Activated T-helper 17 cell treated with anti-CD3 and anti-CD28 coated beads, Interleukin-2, amount 50 U/mL, for 72 hours (primary cell): ENCODE results near the gene EPB41L2. TPM values are rescaled to one million over a fixed set of nuclear protein-coding genes. Genes with fewer than 3 reads are reported as not detected.

Source experiments
- ATAC-seq: fragments of 150-1000 bp; cut with Tn5 transposase; replicated peaks from 2 replicates; pipeline ENCODE4 v1.10.0; 2021; ENCODE audit warnings: mild to moderate bottlenecking, moderate library complexity
- H3K27ac Mint-ChIP-seq: one replicate; pipeline ENCODE4 v1.8.0; 2022; ENCODE audit warnings: mixed read lengths
- H3K27me3 Mint-ChIP-seq: one replicate; pipeline ENCODE4 v1.8.0; 2022; ENCODE audit warnings: mixed read lengths
- H3K36me3 Mint-ChIP-seq: one replicate; pipeline ENCODE4 v1.8.0; 2022; ENCODE audit warnings: low read depth, mild to moderate bottlenecking, mixed read lengths
- H3K4me1 Mint-ChIP-seq: one replicate; pipeline ENCODE4 v1.8.0; 2022; ENCODE audit warnings: mixed read lengths
- H3K4me3 Mint-ChIP-seq: one replicate; pipeline ENCODE4 v1.8.0; 2022; ENCODE audit warnings: mild to moderate bottlenecking, mixed read lengths
- H3K9me3 Mint-ChIP-seq: one replicate; pipeline ENCODE4 v1.8.0; 2022; ENCODE audit warnings: mixed read lengths
- total RNA-seq, 2 donors: library from RNA; stranded (reverse); gene quantifications; one replicate each; pipeline ENCODE4 v1.2.3, GENCODE V29; 2022

Gene EPB41L2
- total RNA-seq, 2 donors from 2014 or later, result 31.0 to 49.3 TPM

DNA sequence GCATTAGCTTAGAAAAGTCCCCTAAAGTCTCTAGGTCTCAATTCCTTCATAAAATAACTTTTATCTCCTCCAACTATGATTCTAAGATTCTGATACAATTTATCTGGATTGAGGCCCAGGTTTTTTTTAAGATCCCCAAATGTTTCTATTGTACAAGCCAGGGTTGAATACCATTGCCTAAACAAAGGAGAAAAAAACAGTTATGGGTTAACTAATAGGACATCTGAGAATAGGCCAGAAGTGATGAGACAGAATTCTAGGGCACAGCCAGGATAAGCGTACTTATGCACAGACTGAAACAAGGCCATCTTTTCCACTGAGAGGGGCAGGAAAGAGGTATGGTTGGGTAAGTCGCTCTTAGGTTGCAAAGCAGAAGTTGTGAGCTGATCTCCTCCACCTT lies 26.4 kb downstream of the EPB41L2 start:
- no peak for ATAC-seq
- H3K27me3 Mint-ChIP-seq, result no peaks in the 10 kb centered on the region
- no peaks in the 10 kb centered on the region for H3K9me3 Mint-ChIP-seq
- peaks cover 4% of the 10 kb centered on the region for H3K4me1 Mint-ChIP-seq
- H3K4me3 Mint-ChIP-seq, result no peak overlapping the region
- H3K27ac Mint-ChIP-seq, result no peak overlapping the region
- H3K36me3 Mint-ChIP-seq, result no peaks in the 10 kb centered on the region

DNA sequence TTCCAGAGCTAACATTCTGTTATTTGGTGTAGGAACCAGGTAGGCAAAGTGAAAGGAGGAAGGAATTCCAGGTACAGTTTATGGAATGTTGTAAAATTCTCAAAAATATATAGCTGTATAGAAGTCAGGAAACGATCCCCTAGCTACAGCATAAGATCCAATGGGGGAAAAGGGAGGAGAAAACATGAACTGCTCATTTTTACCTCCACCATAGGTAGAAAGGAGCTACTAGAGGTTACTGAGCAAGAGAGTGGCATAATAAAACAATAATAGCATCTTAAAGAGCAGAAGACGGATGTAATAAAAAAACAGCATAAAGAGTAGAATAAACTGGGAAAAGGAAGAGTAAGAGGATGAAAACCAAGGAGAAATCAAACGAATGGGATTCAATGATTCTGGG lies 26.9 kb downstream of the EPB41L2 start:
- H3K4me3 Mint-ChIP-seq, result no peak overlapping the region
- no peak overlapping the region for H3K27ac Mint-ChIP-seq
- no peaks in the 10 kb centered on the region for H3K27me3 Mint-ChIP-seq
- no peak for ATAC-seq
- H3K4me1 Mint-ChIP-seq, result peaks cover 4% of the 10 kb centered on the region
- no peaks in the 10 kb centered on the region for H3K9me3 Mint-ChIP-seq
- no peaks in the 10 kb centered on the region for H3K36me3 Mint-ChIP-seq

DNA sequence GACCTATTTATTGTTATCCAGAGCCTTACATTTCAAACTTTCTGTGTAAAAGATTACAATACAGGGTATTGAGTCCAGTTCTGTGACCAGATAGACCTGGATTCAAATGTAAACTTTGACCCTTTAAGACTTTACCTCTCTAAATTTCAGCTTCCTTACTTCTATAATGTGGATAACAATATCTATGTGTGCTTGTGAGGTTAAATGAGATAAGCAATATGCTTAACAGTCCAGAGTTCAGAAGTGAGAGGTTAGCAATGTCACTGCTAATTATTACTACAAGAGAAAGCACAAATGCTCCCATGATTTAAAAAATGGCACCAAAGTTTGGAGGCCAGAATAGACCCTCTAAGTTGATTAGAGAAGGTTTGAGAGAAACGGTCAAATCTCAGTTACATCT lies 27.5 kb downstream of the EPB41L2 start:
- no peaks in the 10 kb centered on the region for H3K27me3 Mint-ChIP-seq
- no peaks in the 10 kb centered on the region for H3K36me3 Mint-ChIP-seq
- ATAC-seq, result no peak
- H3K9me3 Mint-ChIP-seq, result no peaks in the 10 kb centered on the region
- H3K4me3 Mint-ChIP-seq, result no peak overlapping the region
- no peak overlapping the region for H3K27ac Mint-ChIP-seq
- peaks cover 4% of the 10 kb centered on the region for H3K4me1 Mint-ChIP-seq

DNA sequence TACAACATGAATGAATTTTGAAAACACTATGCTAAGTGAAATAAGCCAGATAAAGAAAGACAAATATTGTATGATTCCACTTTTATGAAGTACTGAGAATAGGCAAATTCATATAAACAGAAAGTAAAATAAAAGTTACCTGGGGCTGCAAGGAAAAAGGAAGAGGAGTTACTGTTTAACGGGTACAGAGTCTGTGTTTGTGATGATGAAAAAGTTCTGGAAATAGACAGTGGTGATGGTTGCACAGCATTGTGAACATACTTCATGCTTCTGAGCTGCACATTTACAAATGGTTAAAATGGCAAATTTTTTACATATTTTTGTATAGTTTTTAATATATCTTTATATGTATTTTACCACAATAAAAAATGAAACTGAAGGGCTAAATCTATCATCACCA lies 29.4 kb downstream of the EPB41L2 start:
- Mint-ChIP-seq H3K4me1 (peaks cover 4% of the 10 kb centered on the region), H3K27me3 (no peaks in the 10 kb centered on the region), H3K9me3 (no peaks in the 10 kb centered on the region), H3K27ac (no peak overlapping the region), H3K36me3 (no peaks in the 10 kb centered on the region), H3K4me3 (no peak overlapping the region)
- no peak for ATAC-seq

DNA sequence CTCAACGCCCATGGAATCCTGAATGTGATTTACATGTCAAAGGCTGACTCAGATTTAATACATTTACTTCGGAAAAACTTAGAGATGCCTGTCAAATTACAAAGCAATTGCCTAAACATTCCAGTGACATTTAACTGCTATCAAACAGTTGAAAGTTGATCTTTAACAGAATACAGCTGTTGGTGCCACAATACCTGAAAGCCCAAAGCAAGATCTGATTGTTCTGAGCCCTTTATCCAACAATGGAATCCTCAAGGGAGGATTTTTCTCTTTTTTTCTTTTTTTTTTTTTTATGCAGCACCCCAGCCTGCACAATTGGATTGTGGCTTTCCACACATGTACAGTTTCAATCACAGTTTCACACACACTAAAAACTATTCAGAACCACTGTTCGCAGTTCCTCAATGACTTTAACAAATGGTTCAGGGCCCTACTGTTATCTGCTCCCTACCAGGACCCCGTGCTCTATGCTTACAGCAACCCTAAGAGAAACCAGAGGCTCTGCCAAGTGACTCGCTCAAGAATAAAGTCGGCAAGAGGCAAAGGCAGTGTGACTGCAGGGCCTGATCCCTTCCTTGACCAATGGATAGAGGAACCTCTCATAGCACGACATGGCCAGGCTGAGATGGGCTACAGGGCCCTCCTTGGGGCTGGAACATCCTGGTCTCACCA lies 33.3 kb downstream of the EPB41L2 start:
- no peak overlapping the region for H3K4me3 Mint-ChIP-seq
- peak; percentile 32 for ATAC-seq
- peaks cover 4% of the 10 kb centered on the region for H3K4me1 Mint-ChIP-seq
- no peaks in the 10 kb centered on the region for H3K27me3 Mint-ChIP-seq
- H3K9me3 Mint-ChIP-seq, result no peaks in the 10 kb centered on the region
- no peak overlapping the region for H3K27ac Mint-ChIP-seq
- H3K36me3 Mint-ChIP-seq, result no peaks in the 10 kb centered on the region

DNA sequence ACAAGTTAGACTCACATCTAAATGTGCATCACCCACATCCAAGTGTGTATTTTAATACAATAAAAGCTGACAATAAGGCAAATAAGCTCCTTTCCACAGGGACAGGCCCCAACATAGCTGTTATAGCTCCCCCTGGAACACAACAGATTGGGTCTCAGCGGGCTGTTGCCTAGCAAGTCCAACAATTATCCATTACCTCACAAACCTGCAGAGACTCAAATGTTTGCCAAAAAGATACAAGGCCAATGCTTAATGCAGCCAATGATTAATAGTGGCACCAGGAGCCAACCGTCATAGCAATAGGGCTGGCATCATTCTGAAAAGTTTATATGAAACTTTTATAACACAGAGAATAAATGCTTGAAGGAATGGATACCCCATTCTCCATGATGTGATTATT lies 35.7 kb downstream of the EPB41L2 start:
- no peak for ATAC-seq
- Mint-ChIP-seq H3K4me3 (no peak overlapping the region), H3K9me3 (no peaks in the 10 kb centered on the region), H3K4me1 (peaks cover 5% of the 10 kb centered on the region), H3K27me3 (no peaks in the 10 kb centered on the region), H3K27ac (no peak overlapping the region), H3K36me3 (no peaks in the 10 kb centered on the region)

DNA sequence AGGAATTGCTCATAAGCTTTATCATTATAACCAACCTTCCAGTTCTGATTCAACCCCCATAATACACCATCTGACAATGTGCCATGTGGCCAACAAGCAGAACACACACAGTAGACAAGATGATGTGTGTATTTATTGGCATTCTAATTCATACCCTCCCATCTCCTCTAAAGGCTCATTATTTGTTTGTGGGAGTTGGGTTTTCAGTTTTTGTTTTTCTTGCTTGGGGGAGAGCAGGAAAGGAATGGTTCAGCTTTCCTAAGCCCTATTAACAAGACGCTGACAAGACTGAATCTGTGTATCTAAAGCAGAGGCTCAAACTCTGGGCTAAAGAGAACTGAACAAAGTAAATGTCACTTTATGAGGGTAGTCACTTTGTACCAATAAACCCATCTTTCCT lies 36.8 kb downstream of the EPB41L2 start:
- Mint-ChIP-seq H3K9me3 (no peaks in the 10 kb centered on the region), H3K4me3 (no peak overlapping the region), H3K27ac (no peak overlapping the region), H3K36me3 (no peaks in the 10 kb centered on the region), H3K4me1 (peaks cover 5% of the 10 kb centered on the region), H3K27me3 (no peaks in the 10 kb centered on the region)
- no peak for ATAC-seq

- H3K9me3 Mint-ChIP-seq, result no peaks in the 10 kb centered on the region
- H3K4me3 Mint-ChIP-seq, result no peak overlapping the region
- H3K27ac Mint-ChIP-seq, result no peak overlapping the region
- no peaks in the 10 kb centered on the region for H3K27me3 Mint-ChIP-seq
- peaks cover 5% of the 10 kb centered on the region for H3K4me1 Mint-ChIP-seq
- H3K36me3 Mint-ChIP-seq, result no peaks in the 10 kb centered on the region
- ATAC-seq, result no peak
These were observed 38.5 kb downstream of the EPB41L2 start for GRCh38 chr6:131024565-131024964.

DNA sequence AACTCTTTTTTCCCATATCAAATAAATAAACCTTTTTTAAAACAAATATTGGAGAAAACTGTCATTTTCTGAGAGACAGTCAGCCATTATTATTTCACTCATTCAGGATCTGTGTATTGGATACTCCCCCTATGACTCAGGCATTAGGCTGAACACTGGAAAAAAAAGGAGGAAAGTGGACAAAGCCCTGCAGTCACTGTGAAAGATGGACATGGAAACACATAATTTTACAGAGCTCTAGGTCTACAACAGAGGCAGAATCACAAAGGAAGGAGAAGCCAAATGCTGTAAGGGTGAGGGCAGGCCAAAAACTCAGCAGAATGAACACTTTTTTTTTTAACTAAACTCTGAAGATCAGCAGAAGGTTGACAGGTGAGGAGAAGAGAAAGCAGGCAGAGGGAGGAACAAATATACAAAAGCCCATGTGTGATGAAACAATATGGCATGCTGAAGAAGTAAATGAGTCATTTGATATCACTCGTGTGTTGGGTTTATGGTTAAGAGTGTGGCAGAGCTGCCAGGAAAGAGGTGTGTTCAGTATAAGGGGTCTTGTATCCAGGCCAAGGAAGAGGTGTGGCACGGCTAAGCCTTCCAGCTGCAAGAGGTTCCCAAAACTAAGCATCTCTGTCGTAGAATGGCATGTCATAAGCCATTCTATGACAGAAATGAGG lies 39.1 kb downstream of the EPB41L2 start:
- H3K27ac Mint-ChIP-seq, result no peak overlapping the region
- no peak for ATAC-seq
- no peaks in the 10 kb centered on the region for H3K36me3 Mint-ChIP-seq
- H3K27me3 Mint-ChIP-seq, result no peaks in the 10 kb centered on the region
- H3K4me1 Mint-ChIP-seq, result peaks cover 5% of the 10 kb centered on the region
- no peak overlapping the region for H3K4me3 Mint-ChIP-seq
- H3K9me3 Mint-ChIP-seq, result no peaks in the 10 kb centered on the region

- Mint-ChIP-seq H3K9me3 (no peaks in the 10 kb centered on the region), H3K27ac (no peak overlapping the region), H3K36me3 (no peaks in the 10 kb centered on the region), H3K4me1 (peaks cover 5% of the 10 kb centered on the region), H3K27me3 (no peaks in the 10 kb centered on the region), H3K4me3 (no peak overlapping the region)
- ATAC-seq, result no peak
These were observed 40.4 kb downstream of the EPB41L2 start for GRCh38 chr6:131022691-131023090.

DNA sequence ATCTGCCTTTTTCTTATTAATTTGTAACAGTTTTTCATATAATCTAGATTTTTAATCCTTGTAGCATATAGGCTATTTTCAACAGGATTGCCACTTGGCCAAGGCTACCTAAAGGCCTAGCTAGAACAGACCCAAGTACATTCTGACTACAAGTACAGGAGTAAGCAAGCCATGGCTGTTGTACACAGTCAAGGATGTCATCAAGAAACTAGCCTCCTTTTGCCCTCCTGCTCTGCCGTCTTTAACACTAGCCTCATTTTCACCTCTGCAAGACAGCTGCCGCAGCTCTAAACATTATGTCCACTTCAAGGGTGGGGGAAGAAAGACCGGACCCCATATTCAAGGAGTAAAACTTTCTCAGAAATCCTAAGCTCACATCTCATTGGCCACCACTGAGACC lies 45.1 kb downstream of the EPB41L2 start:
- Mint-ChIP-seq H3K4me1 (no peaks in the 10 kb centered on the region), H3K27ac (no peak overlapping the region), H3K4me3 (no peak overlapping the region), H3K27me3 (no peaks in the 10 kb centered on the region), H3K36me3 (no peaks in the 10 kb centered on the region), H3K9me3 (no peaks in the 10 kb centered on the region)
- no peak for ATAC-seq

- H3K36me3 Mint-ChIP-seq, result no peaks in the 10 kb centered on the region
These were observed 47.3 kb downstream of the EPB41L2 start for GRCh38 chr6:131015630-131016263.

DNA sequence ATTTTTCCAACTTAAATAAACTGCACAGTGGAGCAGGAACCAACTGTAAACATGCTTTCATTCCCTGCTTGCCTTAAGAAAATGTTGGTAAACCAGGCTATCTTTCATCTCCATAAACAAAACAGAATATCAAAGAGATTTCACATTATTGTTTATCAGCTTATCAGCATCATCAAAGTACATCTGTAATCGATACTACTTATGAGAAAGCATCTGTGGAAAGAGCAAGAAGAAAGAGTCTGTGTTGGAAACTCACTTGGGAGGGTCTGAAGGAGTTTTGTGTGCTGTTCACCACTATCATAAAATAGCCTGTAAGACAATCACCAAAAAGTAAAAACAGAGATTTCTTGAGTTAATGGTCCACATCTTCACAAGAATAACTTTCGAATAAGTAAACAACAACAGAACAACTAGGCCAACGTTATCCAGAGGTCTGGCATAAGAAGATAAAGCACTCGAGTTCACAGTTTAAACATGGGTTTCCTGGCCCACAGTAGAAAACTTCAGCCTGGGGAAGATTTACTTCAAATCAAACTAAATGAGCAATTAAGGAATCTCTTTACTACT lies 47.9 kb downstream of the EPB41L2 start:
- Mint-ChIP-seq H3K4me3 (no peak overlapping the region), H3K4me1 (no peaks in the 10 kb centered on the region), H3K27ac (no peak overlapping the region), H3K27me3 (no peaks in the 10 kb centered on the region), H3K36me3 (no peaks in the 10 kb centered on the region), H3K9me3 (no peaks in the 10 kb centered on the region)
- ATAC-seq, result no peak

More at GRCh38 chr6:131015630-131016263, 47.3 kb downstream of the EPB41L2 start:
- Mint-ChIP-seq H3K9me3 (no peaks in the 10 kb centered on the region), H3K27ac (no peak overlapping the region), H3K4me3 (no peak overlapping the region), H3K4me1 (no peaks in the 10 kb centered on the region), H3K27me3 (no peaks in the 10 kb centered on the region)
- ATAC-seq, result no peak

DNA sequence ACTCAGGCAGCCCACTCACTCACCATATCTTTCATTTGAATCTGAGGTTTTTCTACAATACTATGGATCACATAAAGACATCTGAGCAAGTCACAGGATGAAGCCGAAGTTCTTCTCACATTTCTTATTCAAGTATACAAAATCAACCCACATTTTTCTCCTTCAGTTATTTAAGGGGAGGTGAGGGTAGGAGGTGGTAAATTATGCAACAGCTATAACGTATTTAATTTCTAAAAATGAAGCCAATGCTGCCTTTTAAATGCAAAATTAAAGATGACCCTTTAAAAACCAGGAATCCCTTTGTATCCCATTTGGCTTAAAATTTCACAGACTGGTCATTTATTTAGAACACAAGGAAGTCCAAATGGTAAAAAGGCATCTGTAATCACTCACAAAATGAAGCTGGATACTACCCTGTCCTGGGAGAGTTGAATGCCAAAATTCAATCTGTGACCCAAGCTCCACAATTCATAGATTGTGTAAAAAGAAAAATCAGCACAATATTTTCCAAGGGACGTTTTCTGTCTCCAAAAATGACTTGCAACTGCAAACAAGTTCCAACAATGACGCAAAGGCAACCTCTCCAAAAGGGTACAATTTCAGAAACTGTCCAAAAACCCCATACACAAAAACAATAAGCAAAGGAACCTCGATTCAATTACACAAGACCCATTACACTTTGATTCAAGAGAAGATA lies 48.8 kb downstream of the EPB41L2 start:
- no peak for ATAC-seq
- Mint-ChIP-seq H3K9me3 (peaks cover 3% of the 10 kb centered on the region), H3K27ac (no peak overlapping the region), H3K4me3 (no peak overlapping the region), H3K4me1 (no peaks in the 10 kb centered on the region), H3K27me3 (no peaks in the 10 kb centered on the region), H3K36me3 (no peaks in the 10 kb centered on the region)
